ENCODE data around the gene IL23R. TPM values are rescaled to one million over a fixed set of nuclear protein-coding genes. Genes with fewer than 3 reads are reported as not detected.
A peak's percentile ranks its signal among the peaks of the same experiment; 100 is the strongest.

Gene IL23R
- total RNA-seq, 1 donor from 2014 or later = not detected

GRCh38 chr1:67158401-67158800, 7.9 kb upstream of the IL23R start:
- H3K27ac Mint-ChIP-seq (ENCODE audit: unreplicated experiment) = no peak overlapping the region
- no peak for TF ChIP-seq EZH2 (IDR thresholded peaks at IDR 0.05; ENCODE audit: insufficient read depth, low read length)
- TF ChIP-seq, protein P1, sequence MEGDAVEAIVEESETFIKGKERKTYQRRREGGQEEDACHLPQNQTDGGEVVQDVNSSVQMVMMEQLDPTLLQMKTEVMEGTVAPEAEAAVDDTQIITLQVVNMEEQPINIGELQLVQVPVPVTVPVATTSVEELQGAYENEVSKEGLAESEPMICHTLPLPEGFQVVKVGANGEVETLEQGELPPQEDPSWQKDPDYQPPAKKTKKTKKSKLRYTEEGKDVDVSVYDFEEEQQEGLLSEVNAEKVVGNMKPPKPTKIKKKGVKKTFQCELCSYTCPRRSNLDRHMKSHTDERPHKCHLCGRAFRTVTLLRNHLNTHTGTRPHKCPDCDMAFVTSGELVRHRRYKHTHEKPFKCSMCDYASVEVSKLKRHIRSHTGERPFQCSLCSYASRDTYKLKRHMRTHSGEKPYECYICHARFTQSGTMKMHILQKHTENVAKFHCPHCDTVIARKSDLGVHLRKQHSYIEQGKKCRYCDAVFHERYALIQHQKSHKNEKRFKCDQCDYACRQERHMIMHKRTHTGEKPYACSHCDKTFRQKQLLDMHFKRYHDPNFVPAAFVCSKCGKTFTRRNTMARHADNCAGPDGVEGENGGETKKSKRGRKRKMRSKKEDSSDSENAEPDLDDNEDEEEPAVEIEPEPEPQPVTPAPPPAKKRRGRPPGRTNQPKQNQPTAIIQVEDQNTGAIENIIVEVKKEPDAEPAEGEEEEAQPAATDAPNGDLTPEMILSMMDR (IDR thresholded peaks at IDR 0.05; ENCODE audit: insufficient read depth, low read depth, low read length) = no peak
- no peaks in the 10 kb centered on the region for H3K9me3 Mint-ChIP-seq (ENCODE audit: unreplicated experiment)
- H2AFZ ChIP-seq (ENCODE audit: low read depth, low read length) = no peak overlapping the region
- no peak overlapping the region for H3K4me2 ChIP-seq (ENCODE audit: low read length)
- peaks cover 3% of the 10 kb centered on the region for H3K4me1 Mint-ChIP-seq (ENCODE audit: low read depth, unreplicated experiment)
- H3K27ac ChIP-seq (ENCODE audit: low read depth, low read length) = no peak overlapping the region
- H3K27me3 ChIP-seq (ENCODE audit: insufficient read depth, low read length) = no peaks in the 10 kb centered on the region
- no peaks in the 10 kb centered on the region for H4K20me1 ChIP-seq (ENCODE audit: insufficient read depth, low read length)
- H3K79me2 ChIP-seq (ENCODE audit: insufficient read depth, low read length) = no peaks in the 10 kb centered on the region
- no peak overlapping the region for H3K4me3 Mint-ChIP-seq (ENCODE audit: unreplicated experiment)
- no peak for DNase-seq (ENCODE audit: low read depth)
- no peaks in the 10 kb centered on the region for H3K36me3 Mint-ChIP-seq (ENCODE audit: low read depth, unreplicated experiment)
- H3K9me3 ChIP-seq (ENCODE audit: insufficient read depth, low read depth, low read length) = no peaks in the 10 kb centered on the region
- H3K36me3 ChIP-seq (ENCODE audit: insufficient read depth, low read length) = no peaks in the 10 kb centered on the region
- peaks cover 9% of the 10 kb centered on the region for H3K27me3 Mint-ChIP-seq (ENCODE audit: low read depth, unreplicated experiment)
- no peak for FAIRE-seq
- H3K9ac ChIP-seq (ENCODE audit: low read length) = no peak overlapping the region
- H3K4me3 ChIP-seq (ENCODE audit: insufficient read depth, low read depth, low read length) = no peak overlapping the region
- no peaks in the 10 kb centered on the region for H3K4me1 ChIP-seq (ENCODE audit: insufficient read depth, low read length)

DNA sequence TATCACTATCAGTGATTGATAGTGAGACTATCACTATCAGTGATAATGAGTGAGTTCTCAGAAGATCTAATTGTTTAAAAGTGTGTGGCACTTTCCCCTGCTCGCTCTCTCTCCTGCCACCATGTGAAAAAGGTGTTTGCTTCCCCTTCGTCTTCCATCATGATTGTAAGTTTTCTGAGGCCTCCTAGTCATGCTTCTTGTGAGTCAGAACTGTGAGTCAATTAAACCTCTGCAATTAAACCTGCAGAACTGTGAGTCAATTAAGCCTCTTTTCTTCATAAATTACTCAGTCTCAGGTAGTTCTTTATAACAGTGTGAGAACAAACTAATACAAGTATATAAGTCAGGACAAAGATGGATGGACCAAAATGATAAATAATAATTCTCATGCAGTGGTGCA, 7.0 kb upstream of the IL23R start:
- Mint-ChIP-seq H3K27me3 (ENCODE audit: low read depth, unreplicated experiment) (peaks cover 8% of the 10 kb centered on the region), H3K4me1 (ENCODE audit: low read depth, unreplicated experiment) (peaks cover 3% of the 10 kb centered on the region), H3K27ac (ENCODE audit: unreplicated experiment) (peak overlapping the region; percentile 2), H3K9me3 (ENCODE audit: unreplicated experiment) (no peaks in the 10 kb centered on the region), H3K4me3 (ENCODE audit: unreplicated experiment) (no peak overlapping the region), H3K36me3 (ENCODE audit: low read depth, unreplicated experiment) (no peaks in the 10 kb centered on the region)
- H3K4me1 ChIP-seq (ENCODE audit: insufficient read depth, low read length) = no peaks in the 10 kb centered on the region
- H3K36me3 ChIP-seq (ENCODE audit: insufficient read depth, low read length) = no peaks in the 10 kb centered on the region
- no peaks in the 10 kb centered on the region for H3K79me2 ChIP-seq (ENCODE audit: insufficient read depth, low read length)
- FAIRE-seq = no peak
- no peak for DNase-seq (ENCODE audit: low read depth)
- H3K27ac ChIP-seq (ENCODE audit: low read depth, low read length) = no peak overlapping the region
- no peak overlapping the region for H2AFZ ChIP-seq (ENCODE audit: low read depth, low read length)
- no peak overlapping the region for H3K4me2 ChIP-seq (ENCODE audit: low read length)
- TF ChIP-seq, protein P1 (IDR thresholded peaks at IDR 0.05; ENCODE audit: insufficient read depth, low read depth, low read length) = no peak
- TF ChIP-seq EZH2 (IDR thresholded peaks at IDR 0.05; ENCODE audit: insufficient read depth, low read length) = no peak
- no peak overlapping the region for H3K4me3 ChIP-seq (ENCODE audit: insufficient read depth, low read depth, low read length)
- no peak overlapping the region for H3K9ac ChIP-seq (ENCODE audit: low read length)
- H3K9me3 ChIP-seq (ENCODE audit: insufficient read depth, low read depth, low read length) = no peaks in the 10 kb centered on the region
- H3K27me3 ChIP-seq (ENCODE audit: insufficient read depth, low read length) = no peaks in the 10 kb centered on the region
- H4K20me1 ChIP-seq (ENCODE audit: insufficient read depth, low read length) = no peaks in the 10 kb centered on the region

DNA sequence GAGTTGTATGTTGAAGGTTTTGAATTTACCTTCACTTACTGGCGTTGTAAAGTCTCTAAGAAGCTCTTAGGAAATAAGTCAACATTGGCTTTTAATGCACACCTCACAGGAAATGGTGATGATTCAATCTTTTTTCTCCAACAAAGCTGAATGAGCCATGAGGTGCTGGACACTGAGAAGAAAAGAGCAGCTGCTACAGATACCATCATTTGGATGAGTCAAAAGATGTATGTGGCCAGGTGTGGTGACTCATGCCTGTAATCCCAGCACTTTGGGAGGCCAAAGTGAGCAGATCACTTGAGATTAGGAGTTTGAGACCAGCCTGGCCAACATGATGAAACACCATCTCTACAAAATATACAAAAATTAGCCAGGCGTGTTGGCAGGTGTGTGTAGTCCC, 3.3 kb upstream of the IL23R start:
- H3K36me3 Mint-ChIP-seq (ENCODE audit: low read depth, unreplicated experiment) = no peaks in the 10 kb centered on the region
- TF ChIP-seq, protein P1 (IDR thresholded peaks at IDR 0.05; ENCODE audit: insufficient read depth, low read depth, low read length) = no peak
- no peak for TF ChIP-seq EZH2 (IDR thresholded peaks at IDR 0.05; ENCODE audit: insufficient read depth, low read length)
- FAIRE-seq = no peak
- Histone ChIP-seq H3K79me2 (ENCODE audit: insufficient read depth, low read length) (no peaks in the 10 kb centered on the region), H3K27ac (ENCODE audit: low read depth, low read length) (no peak overlapping the region), H3K27me3 (ENCODE audit: insufficient read depth, low read length) (no peaks in the 10 kb centered on the region), H2AFZ (ENCODE audit: low read depth, low read length) (no peak overlapping the region), H3K36me3 (ENCODE audit: insufficient read depth, low read length) (no peaks in the 10 kb centered on the region), H3K4me1 (ENCODE audit: insufficient read depth, low read length) (no peaks in the 10 kb centered on the region), H3K9me3 (ENCODE audit: insufficient read depth, low read depth, low read length) (no peaks in the 10 kb centered on the region), H4K20me1 (ENCODE audit: insufficient read depth, low read length) (no peaks in the 10 kb centered on the region), H3K9ac (ENCODE audit: low read length) (no peak overlapping the region), H3K4me3 (ENCODE audit: insufficient read depth, low read depth, low read length) (no peak overlapping the region), H3K4me2 (ENCODE audit: low read length) (no peak overlapping the region)
- H3K4me1 Mint-ChIP-seq (ENCODE audit: low read depth, unreplicated experiment) = peaks cover 3% of the 10 kb centered on the region
- no peak overlapping the region for H3K4me3 Mint-ChIP-seq (ENCODE audit: unreplicated experiment)
- DNase-seq (ENCODE audit: low read depth) = peak; percentile 66
- H3K27ac Mint-ChIP-seq (ENCODE audit: unreplicated experiment) = no peak overlapping the region
- H3K27me3 Mint-ChIP-seq (ENCODE audit: low read depth, unreplicated experiment) = no peaks in the 10 kb centered on the region
- H3K9me3 Mint-ChIP-seq (ENCODE audit: unreplicated experiment) = no peaks in the 10 kb centered on the region
